GM18505 (cell line): ENCODE data around the gene CD46.
"Not testable (repeated sequence)": the region's sequence is repeated elsewhere in the genome, so short reads cannot be mapped to it uniquely, and the experiment has no call there.

ENCODE experiments used
- ATAC-seq: cut with Tn5 transposase; IDR thresholded peaks from one replicate; pipeline ENCODE4 v1.9.1; 2021; ENCODE audit not compliant: unreplicated experiment
- POLR2A ChIP-seq: IDR thresholded peaks from 4 replicates; pipeline ENCODE4 v1.6.1; 2011; ENCODE audit warnings: borderline replicate concordance; ENCODE audit not compliant: insufficient read depth, insufficient read length; ENCODE audit errors: extremely low read depth

The CD46 gene

GRCh38 chr1:207751790-207752455 is at the start of gene CD46:
CD46 (plus strand) TSS chr1:207752054; CDS start chr1:207752213, 159 bp downstream.
- peak; percentile 96 for ATAC-seq
- peak; percentile 94 for TF ChIP-seq POLR2A

GRCh38 chr1:207702317-207702716 is 49.5 kb upstream of the CD46 start:
- TF ChIP-seq POLR2A: no peak
- no peak for ATAC-seq

- ATAC-seq: no peak
- no peak for TF ChIP-seq POLR2A
These were observed 48.1 kb upstream of the CD46 start for GRCh38 chr1:207703712-207704111.

GRCh38 chr1:207708004-207708403 is 43.9 kb upstream of the CD46 start:
- not testable (repeated sequence) for ATAC-seq

- ATAC-seq: no peak
- TF ChIP-seq POLR2A: no peak
These were observed 40.6 kb upstream of the CD46 start for GRCh38 chr1:207711285-207711684.

- not testable (repeated sequence) for ATAC-seq
These were observed 39.2 kb upstream of the CD46 start for GRCh38 chr1:207712701-207713100.

GRCh38 chr1:207713529-207713928 is 38.3 kb upstream of the CD46 start:
- TF ChIP-seq POLR2A: no peak
- no peak for ATAC-seq

GRCh38 chr1:207719234-207719633 is 32.6 kb upstream of the CD46 start:
- no peak for TF ChIP-seq POLR2A

GRCh38 chr1:207728200-207728858 is 23.5 kb upstream of the CD46 start:
- ATAC-seq: not testable (repeated sequence)

More at GRCh38 chr1:207719234-207719633, 32.6 kb upstream of the CD46 start:
- no peak for ATAC-seq

- ATAC-seq: not testable (repeated sequence)
These were observed 14.2 kb upstream of the CD46 start for GRCh38 chr1:207737503-207738157.

GRCh38 chr1:207738158-207738659 is 13.6 kb upstream of the CD46 start:
- ATAC-seq: not testable (repeated sequence)

GRCh38 chr1:207740207-207740606 is 11.6 kb upstream of the CD46 start:
- ATAC-seq: no peak

GRCh38 chr1:207742850-207743555 is 8.9 kb upstream of the CD46 start:
- no peak for ATAC-seq
- TF ChIP-seq POLR2A: no peak

More at GRCh38 chr1:207740207-207740606, 11.6 kb upstream of the CD46 start:
- TF ChIP-seq POLR2A: no peak
